ENCODE data around the gene RSPH6A.

RSPH6A gene

DNA sequence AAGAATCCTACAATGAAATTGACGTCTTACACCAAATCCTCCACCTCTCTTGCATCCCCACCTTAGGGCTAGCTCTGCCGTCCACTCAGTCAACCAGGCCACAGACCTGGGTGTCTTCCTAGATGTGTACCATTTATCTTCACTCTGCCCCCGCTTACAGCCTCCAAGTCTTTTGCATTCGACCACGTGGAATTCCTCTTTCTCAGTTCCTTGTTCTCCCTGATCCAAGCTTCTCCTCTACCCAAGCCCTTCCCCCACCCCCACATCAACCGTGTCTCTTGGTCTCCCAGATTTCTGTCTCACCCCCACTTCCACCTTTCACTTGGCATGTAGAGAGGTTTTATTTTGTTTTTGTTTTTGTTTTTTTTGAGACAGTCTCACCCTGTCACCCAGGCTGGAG lies 21.2 kb downstream of the RSPH6A start:
- TF ChIP-seq, protein P1, sequence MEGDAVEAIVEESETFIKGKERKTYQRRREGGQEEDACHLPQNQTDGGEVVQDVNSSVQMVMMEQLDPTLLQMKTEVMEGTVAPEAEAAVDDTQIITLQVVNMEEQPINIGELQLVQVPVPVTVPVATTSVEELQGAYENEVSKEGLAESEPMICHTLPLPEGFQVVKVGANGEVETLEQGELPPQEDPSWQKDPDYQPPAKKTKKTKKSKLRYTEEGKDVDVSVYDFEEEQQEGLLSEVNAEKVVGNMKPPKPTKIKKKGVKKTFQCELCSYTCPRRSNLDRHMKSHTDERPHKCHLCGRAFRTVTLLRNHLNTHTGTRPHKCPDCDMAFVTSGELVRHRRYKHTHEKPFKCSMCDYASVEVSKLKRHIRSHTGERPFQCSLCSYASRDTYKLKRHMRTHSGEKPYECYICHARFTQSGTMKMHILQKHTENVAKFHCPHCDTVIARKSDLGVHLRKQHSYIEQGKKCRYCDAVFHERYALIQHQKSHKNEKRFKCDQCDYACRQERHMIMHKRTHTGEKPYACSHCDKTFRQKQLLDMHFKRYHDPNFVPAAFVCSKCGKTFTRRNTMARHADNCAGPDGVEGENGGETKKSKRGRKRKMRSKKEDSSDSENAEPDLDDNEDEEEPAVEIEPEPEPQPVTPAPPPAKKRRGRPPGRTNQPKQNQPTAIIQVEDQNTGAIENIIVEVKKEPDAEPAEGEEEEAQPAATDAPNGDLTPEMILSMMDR (IDR thresholded peaks at IDR 0.05), result no peak
- H3K9me3 Mint-ChIP-seq, result no peaks in the 10 kb centered on the region
- peaks cover 17% of the 10 kb centered on the region for H3K27me3 Mint-ChIP-seq (ENCODE audit: low read depth, poor library complexity)
- no peak overlapping the region for H3K27ac Mint-ChIP-seq
- peaks cover 20% of the 10 kb centered on the region for H3K36me3 Mint-ChIP-seq (ENCODE audit: low read depth)
- peak overlapping the region; percentile 37 for H3K4me3 Mint-ChIP-seq
- peaks cover 38% of the 10 kb centered on the region for H3K4me1 Mint-ChIP-seq
- DNase-seq, result no peak

DNA sequence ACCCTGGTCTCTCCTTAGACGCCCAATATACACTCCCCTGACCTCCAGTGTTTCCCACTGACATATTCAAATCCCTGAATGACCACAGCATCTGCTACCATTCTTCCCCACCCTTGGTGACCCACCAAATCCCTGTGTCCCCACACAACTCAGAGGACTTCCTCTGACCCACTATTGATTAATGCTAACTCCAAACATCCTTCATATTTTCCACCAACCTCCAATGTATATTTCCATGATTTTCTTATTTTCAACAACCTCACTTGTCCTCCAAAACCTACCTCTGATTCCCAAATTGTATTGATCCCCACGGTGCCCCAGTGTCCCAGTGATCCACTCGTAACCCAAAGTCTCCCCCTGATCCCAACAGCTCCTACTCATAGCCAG lies 21.9 kb downstream of the RSPH6A start:
- Mint-ChIP-seq H3K27ac (peak overlapping the region; percentile 97), H3K4me3 (peak overlapping the region; percentile 77), H3K27me3 (ENCODE audit: low read depth, poor library complexity) (peaks cover 12% of the 10 kb centered on the region), H3K9me3 (no peaks in the 10 kb centered on the region), H3K4me1 (peaks cover 36% of the 10 kb centered on the region), H3K36me3 (ENCODE audit: low read depth) (peaks cover 27% of the 10 kb centered on the region)
- TF ChIP-seq, protein P1 (IDR thresholded peaks at IDR 0.05), result no peak
- DNase-seq, result no peak

DNA sequence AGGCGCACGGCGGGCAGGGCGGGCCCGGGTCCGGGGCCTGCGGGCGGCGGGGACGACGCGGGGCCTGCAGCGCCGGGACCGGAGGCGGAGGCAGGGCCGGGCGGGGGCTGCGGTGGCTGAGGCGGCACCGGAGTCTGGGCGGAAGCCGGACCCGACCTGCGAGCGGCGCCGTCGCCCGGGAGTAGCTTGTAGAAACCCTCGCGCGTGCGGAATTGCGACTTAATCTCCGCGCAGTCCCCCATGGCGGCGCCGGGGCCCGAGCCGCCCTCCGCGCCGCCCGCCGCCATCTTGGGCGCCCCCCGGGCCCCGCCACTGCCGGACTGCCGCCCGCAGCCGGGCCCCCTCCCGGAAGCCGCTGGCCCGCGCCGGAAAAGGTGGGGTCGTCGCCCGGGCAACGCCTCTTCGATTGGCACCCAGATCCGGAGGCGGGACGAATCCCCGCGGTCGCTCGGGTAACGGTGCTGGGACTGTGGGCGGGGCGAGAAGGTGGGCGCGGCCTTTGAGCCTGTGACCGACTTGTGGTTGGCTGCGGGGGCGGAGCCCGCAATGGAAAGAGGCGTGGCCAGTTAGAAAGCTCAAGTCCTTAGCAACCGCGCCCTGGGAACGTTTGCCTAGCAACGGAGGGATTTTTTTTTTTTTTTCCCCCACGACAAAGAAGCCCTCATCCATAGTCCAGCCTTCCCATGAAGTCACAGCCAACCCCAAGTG lies 22.5 kb downstream of the RSPH6A start, which contains the start of gene DMWD:
Gene DMWD, minus strand, starts transcription at position 376 of the 708 bp plus-strand sequence. Its CDS starts 89 bp downstream, at position 287.
- peak within 1 kb of the TSS; percentile 97 for H3K27ac Mint-ChIP-seq
- H3K4me3 Mint-ChIP-seq, result peak within 1 kb of the TSS; percentile 98
- peaks cover 36% of the 10 kb centered on the region for H3K4me1 Mint-ChIP-seq
- TF ChIP-seq, protein P1 (IDR thresholded peaks at IDR 0.05), result no peak
- peaks cover 9% of the 10 kb centered on the region for H3K27me3 Mint-ChIP-seq (ENCODE audit: low read depth, poor library complexity)
- peaks cover 32% of the 10 kb centered on the region for H3K36me3 Mint-ChIP-seq (ENCODE audit: low read depth)
- peak; percentile 100 for DNase-seq
- no peaks in the 10 kb centered on the region for H3K9me3 Mint-ChIP-seq

DNA sequence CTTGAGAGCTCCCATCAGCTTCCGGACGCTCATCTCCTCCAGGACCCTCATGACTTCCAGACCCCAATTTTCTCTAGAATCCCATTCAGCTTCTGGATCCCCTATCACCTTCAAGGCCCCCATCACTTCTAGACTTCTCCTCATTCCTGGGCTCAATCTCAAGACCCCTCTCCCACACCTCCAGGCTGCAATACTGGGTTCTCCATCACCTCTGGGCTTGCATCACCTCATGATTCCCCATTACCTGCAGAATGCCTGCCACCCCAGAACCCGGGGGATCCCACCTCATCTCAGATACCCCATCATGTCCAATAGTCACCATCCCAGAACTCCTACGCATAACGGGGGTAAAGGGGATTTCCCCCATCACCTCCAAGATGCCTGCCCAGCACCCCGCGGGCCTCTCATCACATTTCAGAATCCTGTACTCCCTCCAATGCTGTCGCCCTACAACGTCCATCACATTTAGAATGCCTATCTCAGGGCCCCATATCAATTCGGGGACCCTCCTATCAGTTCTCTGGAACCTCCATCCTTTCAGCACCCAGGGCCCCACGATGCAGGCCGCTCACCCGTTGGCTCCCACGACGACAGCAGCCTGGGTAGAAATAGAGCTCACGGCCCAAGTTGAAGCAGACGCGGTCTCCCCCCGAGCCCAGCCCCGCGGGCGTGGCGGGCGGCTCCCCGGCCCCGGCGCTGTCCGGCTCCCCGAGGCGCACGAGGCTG lies 23.2 kb downstream of the RSPH6A start:
- DNase-seq, result no peak
- peak overlapping the region; percentile 50 for H3K27ac Mint-ChIP-seq

DNA sequence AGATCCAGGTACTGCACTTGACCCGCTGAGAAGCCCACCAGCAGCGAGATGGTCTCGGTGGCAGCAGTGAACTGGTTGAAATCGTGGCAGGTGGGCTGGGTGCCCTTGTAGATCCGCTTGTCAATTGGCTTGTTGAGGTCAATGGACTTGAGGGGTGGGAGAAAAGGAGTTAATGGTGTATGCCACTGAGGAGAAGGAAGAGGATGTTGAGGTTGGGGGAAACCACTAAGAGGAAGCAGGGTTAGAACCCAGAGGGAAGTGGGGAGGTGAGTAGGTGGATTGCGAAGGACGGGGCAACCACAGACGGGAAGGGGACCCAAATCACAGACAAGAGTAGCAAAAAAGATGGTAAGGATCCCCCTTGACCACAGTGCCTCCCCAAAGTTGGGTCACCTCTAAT lies 24.2 kb downstream of the RSPH6A start:
- Mint-ChIP-seq H3K27ac (no peak overlapping the region), H3K4me1 (peaks cover 36% of the 10 kb centered on the region), H3K36me3 (ENCODE audit: low read depth) (peaks cover 38% of the 10 kb centered on the region), H3K27me3 (ENCODE audit: low read depth, poor library complexity) (peaks cover 9% of the 10 kb centered on the region), H3K9me3 (no peaks in the 10 kb centered on the region), H3K4me3 (peak overlapping the region; percentile 98)
- TF ChIP-seq, protein P1 (IDR thresholded peaks at IDR 0.05), result no peak
- DNase-seq, result no peak

More for the DNA sequence above, 23.2 kb downstream of the RSPH6A start:
- Mint-ChIP-seq H3K9me3 (no peaks in the 10 kb centered on the region), H3K4me1 (peaks cover 36% of the 10 kb centered on the region), H3K27me3 (ENCODE audit: low read depth, poor library complexity) (peaks cover 9% of the 10 kb centered on the region), H3K4me3 (peak overlapping the region; percentile 98), H3K36me3 (ENCODE audit: low read depth) (peaks cover 38% of the 10 kb centered on the region)
- TF ChIP-seq, protein P1 (IDR thresholded peaks at IDR 0.05), result no peak
